ENCODE results near the gene EXD3. TPM values are rescaled to one million over a fixed set of nuclear protein-coding genes. Genes with fewer than 3 reads are reported as not detected.
"Not testable (repeated sequence)": the region's sequence is repeated elsewhere in the genome, so short reads cannot be mapped to it uniquely, and the experiment has no call there.

The EXD3 gene
- total RNA-seq, 1 experiment from 2014 or later = 4.7 TPM

- no peak for DNase-seq (ENCODE audit: low read depth)
Measured at GRCh38 chr9:137381501-137382443, 41.2 kb downstream of the EXD3 start.

DNA sequence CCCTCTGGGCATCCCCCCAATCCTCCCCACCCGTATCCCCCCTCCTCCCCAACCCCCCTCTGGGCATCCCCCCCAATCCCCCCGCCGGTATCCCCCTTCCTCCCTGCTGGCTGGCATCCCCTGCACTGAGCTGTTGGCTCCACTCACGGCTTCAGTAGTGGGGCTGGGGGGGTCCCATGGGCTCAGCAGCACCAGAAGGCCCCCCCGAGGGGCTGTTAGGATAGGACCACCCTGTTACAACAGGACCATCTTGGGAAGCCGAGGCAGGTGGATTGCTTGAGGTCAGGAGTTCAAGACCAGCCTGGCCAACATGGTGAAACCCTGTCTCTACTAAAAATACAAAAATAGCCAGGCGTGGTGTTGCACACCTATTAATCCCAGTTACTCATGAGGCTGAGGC lies 42.4 kb downstream of the EXD3 start:
- no peak for DNase-seq (ENCODE audit: low read depth)

GRCh38 chr9:137380171-137380570 lies 42.8 kb downstream of the EXD3 start:
- DNase-seq (ENCODE audit: low read depth) = no peak

DNA sequence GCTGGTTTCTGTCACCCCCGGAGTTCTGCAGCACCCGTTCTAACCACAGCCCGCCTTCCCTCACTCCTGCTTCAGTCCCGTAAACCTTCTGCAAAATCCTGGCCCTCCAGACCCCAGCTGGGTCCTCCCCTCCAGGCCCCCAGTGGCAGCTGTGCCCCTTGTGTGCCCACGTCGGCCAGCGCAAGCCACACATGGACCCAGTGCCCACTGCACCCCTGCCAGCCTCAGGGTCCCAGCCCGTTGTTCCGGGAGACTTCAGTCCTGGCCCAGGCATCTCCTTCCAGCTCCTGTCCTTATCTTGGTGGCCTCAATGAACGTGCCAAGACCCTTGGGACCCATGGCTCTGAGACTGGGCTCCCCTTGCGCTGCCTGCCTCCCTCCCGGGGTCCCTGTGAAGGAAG lies 43.2 kb downstream of the EXD3 start:
- no peak for DNase-seq (ENCODE audit: low read depth)

- not testable (repeated sequence) for DNase-seq (ENCODE audit: low read depth)
Measured at GRCh38 chr9:137378688-137379410, 44.1 kb downstream of the EXD3 start.

GRCh38 chr9:137376386-137376785 lies 46.6 kb downstream of the EXD3 start:
- no peak for DNase-seq (ENCODE audit: low read depth)

- no peak for DNase-seq (ENCODE audit: low read depth)
Measured at GRCh38 chr9:137375321-137376058, 47.5 kb downstream of the EXD3 start.

DNA sequence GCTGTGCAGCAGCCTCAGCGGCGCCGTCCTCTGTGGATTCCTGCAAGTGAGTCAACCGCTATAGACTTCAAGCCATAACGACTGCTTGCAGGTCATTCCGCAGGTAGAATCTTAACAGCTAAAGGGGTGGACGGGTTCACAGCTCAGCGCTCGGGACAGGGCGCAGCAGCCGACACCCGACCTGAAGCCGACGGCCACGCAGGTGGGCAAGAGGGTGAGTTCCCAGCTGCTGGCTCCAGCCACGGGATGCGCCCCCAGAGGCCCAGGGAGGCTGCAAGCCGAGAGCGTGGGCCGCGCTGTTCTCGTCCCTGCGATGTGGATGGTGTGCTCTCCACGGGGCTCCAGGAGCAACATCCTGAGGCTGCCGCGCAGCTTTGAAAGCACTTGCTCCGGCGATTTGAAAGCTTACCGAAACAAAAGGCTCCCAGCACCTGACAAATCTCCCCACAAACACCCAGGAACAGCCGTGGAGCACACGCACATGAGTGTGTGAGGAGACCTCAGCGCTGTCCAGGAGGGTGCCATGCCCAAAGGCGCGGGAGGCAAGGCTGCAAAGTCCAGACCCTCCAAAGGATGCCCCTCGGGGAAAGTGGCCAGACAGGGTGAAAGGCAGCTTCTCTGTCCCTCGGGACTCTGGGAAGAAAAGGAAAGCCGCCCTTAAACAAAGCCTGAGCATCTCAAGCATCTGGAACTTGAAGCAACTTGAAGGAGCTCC lies 48.7 kb downstream of the EXD3 start:
- no peak for DNase-seq (ENCODE audit: low read depth)

DNA sequence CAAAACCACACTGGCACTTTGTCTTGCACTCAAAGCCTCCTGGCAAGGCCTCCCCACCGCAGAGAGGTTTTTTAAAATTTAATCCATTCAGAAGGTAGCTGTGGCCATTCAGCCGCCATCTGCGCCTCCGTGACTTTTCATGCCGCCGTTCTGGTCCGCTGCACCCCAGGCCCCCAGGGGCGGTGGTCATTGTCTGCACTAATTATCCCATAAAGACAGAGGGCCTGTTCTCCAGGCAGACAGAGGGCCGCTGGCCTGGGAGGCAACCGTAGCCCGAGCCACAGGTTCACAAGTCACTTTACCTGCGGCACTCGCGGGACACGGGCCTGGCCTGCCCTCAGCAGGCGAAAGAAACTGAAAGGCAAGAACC lies 49.4 kb downstream of the EXD3 start:
- DNase-seq (ENCODE audit: low read depth) = no peak

DNA sequence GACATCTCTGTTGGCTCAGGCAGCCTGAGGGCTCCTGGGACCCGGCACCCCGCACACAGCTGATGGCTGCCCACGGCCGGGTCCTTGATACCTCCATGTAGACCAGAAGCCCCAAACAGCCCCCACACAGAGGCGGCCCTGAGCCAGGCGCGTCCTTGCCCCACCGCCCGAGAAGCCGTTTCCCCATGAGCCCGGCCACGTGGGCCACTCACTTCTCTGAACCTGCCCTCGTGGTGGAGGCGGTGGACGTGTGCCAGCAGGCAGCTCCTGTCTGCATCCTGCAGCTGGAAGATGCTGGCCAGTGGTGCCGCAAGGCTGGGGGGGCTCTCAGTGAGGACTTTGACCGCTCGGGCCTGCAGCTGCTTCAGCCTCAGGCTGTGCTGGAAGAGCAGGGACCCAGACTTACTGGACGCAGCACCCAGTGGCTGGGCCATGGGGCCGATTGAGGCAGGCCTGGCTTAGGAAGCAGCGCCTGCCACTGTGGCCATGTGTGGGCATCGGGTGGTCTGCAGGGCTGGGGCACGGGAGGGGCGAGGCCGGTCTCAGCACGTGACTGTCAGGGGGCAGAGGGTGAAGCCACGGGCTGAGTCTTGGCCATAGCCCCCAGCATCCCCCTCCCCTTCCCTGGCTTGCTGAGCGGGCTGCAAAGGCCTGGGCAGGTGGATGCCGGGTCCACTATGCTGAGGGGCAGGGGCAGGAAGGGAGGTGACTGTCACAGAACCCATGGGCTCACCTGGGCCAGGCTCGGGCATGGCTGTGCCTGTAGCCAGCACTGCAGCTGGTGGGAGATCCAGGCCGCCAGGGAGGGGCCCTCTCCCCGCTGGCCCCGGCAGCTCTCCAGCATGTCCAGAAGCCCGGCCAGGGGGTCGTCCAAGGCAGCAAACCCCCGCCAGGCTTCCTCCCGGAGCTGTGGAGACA lies 50.0 kb downstream of the EXD3 start:
- DNase-seq (ENCODE audit: low read depth) = no peak

GRCh38 chr9:137371946-137372651 lies 50.9 kb downstream of the EXD3 start:
- DNase-seq (ENCODE audit: low read depth) = no peak

- no peak for DNase-seq (ENCODE audit: low read depth)
Measured at GRCh38 chr9:137371521-137371941, 51.4 kb downstream of the EXD3 start.

GRCh38 chr9:137370865-137371520 lies 52.0 kb downstream of the EXD3 start:
- DNase-seq (ENCODE audit: low read depth) = no peak

DNA sequence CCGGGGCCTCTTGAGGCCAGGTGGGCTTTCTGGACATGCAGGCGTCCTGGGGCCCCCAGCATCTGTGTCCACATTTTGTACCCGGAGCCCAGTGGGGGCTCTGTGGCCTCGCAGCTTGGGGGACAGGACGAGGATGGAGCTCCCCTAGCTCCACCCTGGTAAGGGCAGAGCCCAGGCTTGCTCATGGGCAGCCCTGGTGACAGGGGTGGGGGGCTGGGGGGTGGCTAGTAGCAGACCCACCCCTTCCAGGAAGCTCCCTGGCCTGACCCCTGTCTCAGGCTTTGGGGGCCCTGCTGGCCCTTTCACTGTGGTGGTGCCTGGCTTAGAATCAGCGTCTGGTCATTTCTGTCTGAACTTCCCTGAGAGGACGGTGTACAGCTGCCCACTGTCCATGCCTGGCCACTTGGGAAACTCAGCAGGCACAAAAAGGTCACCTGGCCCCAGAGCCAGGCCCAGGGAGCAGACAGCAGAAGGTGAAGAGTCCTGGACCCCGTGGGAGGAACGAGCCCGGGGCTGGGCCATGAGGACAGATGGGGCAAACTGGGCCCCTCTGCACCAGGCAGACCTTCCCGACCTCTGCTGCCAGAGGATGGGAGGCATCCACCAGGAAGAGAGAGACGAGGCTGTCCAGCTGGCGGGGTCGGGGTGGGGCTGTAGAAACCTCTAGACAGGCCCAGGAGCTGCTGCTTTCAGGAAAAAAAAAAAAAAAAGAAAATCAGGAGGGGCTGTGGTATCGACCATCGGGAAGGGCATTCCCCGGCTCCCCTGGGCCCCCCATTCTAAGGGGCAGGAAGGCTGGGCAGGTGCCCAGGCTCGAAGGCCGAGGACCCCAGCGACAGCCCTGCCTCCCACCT lies 52.8 kb downstream of the EXD3 start:
- no peak for DNase-seq (ENCODE audit: low read depth)

DNA sequence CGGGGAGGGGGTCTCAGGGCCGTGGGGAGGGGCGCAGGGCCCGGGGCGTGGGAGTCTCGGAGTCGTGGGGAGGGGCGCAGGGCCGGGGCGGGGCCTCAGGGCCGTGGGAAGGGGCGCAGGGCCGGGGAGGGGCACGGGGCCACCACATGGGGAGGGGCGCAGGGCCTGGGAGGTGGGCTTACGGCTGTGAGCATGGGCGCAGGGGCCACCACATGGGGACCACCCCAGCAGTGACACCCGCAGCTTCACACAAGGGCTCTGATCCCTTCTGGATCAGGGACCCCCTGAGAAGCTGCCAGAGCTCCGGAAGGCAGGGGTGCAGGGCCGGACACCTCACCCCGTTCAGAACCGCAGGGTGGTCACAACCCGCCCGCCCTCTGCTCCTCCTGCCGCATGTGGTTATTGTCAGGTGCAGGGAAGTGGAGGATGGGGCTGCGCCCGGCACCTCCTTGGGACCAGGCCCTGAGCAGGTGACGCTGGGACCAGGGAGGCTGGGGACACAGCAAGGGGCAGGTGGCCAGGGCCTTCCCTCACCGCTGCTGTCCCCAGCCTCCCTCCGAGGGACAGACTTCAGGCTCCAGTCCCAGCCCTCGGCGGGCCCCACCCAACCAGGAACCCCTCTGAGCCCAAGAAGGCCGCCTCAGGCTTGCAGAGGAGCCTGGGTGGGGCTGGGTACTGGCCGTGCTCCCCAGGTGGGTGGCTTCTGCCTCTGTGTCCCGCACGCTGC lies 53.7 kb downstream of the EXD3 start:
- DNase-seq (ENCODE audit: low read depth) = no peak

- no peak for DNase-seq (ENCODE audit: low read depth)
Measured at GRCh38 chr9:137368431-137369035, 54.4 kb downstream of the EXD3 start.

Data from HT1080 (cell line).